ENCODE results near the gene LIMK1.
"Not testable (repeated sequence)": the region's sequence is repeated elsewhere in the genome, so short reads cannot be mapped to it uniquely, and the experiment has no call there.

Gene LIMK1

DNA sequence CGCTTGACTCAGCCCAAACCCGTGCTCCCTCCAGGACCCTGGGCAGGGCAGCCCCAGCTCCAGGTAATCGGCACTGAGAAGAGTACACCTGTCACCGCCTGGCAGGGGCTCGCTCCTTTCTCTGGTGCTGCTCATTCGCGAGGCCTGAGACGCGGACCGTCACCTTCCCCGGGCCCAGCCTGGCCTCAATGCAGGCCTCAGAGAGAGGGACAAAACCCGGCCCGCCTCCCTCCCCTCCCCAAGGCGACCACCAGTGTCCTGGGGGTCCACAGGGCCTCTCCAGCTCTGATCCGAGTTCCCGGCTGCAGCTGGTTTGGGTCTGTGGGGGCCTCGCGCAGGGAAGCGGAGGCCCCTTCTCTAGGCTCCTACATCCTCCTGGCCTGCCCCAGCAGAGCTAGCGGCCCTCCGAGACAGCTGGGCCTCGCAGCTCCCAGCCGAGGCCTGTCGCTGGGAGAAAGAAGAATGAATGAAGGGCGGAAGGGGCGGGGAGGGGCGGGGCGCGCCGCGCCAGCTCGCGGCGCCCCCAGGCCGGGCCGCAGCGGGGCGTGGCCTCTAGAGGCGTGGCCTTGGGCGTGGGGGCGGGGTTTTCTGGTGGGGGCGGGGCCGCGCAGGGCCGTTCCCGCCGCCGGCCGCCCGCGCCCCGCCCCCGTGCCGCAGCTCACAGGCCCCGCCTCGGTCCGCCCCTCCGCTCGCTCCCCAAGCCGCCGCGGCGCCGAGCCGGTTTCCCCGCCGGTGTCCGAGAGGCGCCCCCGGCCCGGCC lies at the start of gene LIMK1:
Gene LIMK1 (plus strand): TSS at position 688 of the 760 bp plus-strand sequence. CDS start 187 bp downstream, outside the sequence.
- DNase-seq (ENCODE audit: low spot score) = peak; percentile 97

GRCh38 chr7:74037609-74038008 lies 46.0 kb upstream of the LIMK1 start:
- no peak for DNase-seq (ENCODE audit: low spot score)

DNA sequence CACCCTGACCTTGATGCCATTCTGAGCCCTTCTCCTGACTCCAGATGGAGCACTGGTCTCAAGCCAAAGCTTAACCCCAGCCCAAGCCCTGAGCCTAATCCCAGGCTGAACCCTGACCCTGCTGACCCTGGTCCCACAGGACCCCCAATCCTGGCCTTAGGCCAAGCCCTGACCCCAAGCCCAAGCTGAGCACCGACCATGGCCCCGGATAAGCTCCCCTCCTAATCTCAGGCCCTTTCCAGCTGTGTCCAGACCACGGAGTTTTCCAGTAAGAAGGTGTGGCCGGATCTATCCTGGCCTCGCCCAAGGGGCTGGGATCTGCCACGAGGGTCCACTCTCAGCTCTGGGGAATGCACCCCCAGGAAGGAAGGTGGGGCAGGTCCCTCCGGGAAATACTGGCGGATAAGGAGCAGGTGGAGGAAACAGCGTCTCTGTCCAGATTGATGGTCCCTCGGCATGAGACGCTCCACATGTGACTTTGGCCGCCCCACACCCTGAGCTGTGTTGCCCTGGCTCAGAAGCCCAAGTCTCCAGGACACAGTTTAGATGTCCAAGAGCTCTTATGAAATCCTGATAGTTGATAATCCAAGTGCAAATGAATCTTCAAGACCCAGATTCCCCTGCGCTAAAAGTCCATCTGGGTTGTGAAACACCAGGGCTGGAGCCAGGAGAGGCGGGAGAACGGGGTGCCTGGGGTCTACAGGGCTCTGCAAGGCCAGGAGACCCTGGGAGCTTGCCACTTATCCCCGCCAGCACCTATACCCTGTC lies 45.2 kb upstream of the LIMK1 start:
- DNase-seq (ENCODE audit: low spot score) = no peak

GRCh38 chr7:74039337-74039736 lies 44.3 kb upstream of the LIMK1 start:
- DNase-seq (ENCODE audit: low spot score) = no peak

- no peak for DNase-seq (ENCODE audit: low spot score)
Observed at GRCh38 chr7:74040101-74040790, 43.4 kb upstream of the LIMK1 start.

- no peak for DNase-seq (ENCODE audit: low spot score)
Observed at GRCh38 chr7:74040791-74041520, 42.6 kb upstream of the LIMK1 start.

GRCh38 chr7:74042746-74043522 lies 40.7 kb upstream of the LIMK1 start:
- no peak for DNase-seq (ENCODE audit: low spot score)

GRCh38 chr7:74043523-74043951 lies 40.1 kb upstream of the LIMK1 start:
- no peak for DNase-seq (ENCODE audit: low spot score)

DNA sequence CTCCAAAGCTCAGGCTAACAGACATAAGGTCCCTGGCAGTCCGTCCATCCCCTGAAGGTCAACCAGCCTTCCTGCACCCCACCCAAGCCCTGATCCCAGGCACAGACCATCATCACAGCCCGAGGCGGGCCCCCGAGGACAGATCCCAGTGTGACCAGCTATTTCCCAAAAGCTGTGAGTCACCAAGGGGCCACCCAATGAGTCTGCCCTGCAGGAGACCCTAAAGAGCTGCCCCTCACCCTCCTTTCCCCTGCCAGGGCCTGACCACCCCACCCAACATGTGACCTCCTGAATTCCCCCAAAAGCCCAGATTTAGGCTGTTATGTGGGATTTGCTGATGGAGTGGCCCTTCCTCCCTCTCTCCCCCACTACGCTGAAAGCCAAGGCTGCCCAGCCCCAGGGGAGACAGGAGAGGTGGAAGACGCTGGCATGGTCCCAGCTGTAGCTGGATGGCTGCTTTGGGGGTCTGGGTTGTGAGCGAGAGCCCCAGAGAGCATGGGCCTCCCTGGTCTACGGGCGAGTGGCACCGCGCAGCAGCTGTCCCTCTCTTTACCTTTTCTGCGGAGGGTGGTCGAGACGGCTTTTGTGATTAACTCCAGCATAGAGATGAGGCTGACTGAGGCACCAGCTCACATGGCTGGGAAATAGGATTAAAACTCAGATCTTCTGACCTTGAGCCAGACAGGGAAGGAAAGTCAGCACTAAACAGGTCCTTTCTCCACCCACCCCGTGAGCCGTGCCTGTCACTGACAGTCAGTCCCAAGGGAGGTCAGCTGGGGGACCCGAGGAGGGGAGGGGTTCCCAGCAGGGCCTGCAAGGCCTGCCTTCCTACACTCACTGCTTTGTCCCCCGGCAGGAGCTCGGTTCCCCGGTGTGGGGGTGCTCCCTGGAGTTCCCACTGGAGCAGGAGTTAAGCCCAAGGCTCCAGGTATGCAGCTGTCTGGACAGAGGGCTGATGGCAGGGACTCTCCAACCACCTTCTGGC lies 38.9 kb upstream of the LIMK1 start:
- DNase-seq (ENCODE audit: low spot score) = no peak

DNA sequence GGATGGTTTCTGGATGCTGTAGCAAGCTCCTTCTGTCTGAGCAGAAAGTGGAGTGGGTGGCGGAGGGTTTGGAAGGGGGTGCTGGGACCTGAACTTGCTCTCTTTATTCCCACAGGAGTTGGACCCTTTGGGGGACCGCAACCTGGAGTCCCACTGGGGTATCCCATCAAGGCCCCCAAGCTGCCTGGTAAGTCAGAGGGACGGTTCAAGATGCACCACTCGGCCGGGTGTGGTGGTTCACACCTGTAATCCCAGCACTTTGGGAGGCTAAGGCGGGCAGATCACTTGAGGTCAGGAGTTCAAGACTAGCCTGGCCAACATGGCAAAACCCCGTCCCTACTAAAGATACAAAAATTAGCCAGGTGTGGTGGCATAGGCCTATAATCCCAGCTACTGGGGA lies 37.0 kb upstream of the LIMK1 start:
- not testable (repeated sequence) for DNase-seq (ENCODE audit: low spot score)

DNA sequence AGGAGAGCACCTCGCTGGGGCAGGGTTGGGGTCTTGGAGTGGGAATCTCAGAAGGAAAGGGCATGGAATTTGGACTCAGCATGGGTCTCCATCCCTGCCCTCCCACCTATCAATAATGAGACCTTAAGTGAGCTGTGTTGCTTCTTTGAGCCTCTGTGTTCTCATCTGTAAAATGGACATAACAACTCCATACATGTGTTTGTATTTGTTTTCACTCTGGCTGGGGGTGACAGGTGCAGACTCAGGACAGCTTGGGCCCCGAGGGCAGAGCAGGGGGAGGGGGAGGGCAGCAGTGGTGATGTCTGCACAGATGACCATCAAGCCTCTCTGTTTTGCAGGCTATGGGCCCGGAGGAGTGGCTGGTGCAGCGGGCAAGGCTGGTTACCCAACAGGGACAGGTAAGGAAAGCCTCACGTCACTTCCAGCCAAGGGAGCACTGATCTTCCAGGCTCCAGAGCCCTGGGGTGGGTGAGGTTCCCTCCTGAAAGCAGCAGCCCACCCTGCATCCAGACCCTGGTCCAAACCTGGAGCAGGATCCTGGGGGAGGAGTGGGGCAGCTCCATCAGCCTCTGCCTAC lies 35.7 kb upstream of the LIMK1 start:
- DNase-seq (ENCODE audit: low spot score) = no peak

DNA sequence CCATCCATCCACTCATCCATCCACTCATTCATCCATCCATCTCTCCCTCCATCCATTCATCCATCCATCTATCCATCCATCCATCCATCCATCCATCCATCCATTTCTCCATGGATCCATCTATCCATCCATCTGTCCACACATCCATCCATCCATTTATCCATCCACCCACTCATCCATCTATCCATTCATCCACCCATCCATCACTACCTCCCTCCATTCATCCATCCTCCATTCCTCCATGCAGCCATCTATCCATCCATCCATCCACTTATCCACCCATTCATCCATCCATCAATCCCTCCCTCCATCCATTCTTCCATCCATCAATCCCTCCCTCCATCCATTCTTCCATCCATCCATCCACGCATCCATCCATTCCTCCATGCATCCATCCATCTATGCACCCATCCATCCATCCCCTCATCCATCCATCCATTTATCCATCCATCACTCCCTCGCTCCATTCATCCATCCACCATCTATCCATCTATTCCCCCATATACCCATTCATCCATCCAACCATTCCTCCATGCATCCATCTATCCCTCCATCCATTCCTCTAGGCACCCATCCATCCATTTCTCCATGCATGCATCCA lies 34.5 kb upstream of the LIMK1 start:
- no peak for DNase-seq (ENCODE audit: low spot score)

DNA sequence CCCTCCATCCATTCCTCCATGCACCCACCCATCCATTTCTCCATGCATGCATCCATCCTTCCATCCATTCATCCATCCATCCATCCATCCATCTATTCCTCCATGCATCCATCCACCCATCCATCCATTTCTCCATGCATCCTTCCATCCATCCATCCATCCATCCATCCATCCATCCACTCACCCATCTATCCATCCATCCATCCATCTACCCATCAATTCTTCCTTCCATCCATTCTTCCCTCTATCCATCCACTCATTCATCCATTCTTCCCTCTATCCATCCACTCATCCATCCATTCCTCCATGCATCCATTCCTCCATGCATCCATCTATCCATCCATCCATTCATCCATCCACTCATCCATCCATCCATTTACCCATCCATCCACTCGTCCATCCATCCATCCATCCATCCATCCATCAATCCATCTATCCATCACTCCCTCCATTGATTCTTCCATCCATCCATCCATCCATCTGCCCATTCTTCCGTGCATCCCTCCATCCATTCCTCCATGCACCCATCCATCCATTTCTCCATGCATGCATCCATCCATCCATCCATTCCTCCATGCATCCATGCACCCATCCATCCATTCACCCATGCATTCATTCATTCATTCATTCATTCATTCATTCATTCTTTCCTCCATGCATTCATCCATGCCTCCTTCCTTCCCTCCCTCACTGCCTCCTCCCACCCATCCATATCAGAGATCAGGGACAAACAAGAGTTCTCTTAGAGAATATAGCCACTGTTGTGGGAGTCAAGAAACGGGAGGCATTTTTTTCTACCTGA lies 33.4 kb upstream of the LIMK1 start:
- no peak for DNase-seq (ENCODE audit: low spot score)

DNA sequence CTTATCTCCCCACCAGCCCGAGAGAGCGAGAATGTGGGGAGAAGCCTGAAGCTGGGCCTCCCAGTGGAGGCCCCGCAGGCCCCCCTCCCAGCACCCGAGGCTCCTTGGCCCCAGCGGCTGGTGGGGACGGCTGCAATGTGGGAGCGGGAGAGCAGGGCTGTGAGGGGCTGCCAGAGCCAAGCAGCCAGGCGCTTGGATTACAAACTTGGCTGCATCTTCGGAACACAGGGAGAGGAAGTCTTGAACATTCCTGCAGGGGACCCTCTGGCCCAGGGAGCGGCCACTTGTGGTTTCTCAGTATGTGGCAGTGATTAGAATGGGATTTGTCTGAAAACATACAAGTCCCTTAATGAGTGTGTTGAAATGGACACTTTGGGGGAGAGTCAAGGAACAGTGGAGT lies 32.4 kb upstream of the LIMK1 start:
- DNase-seq (ENCODE audit: low spot score) = no peak

- DNase-seq (ENCODE audit: low spot score) = no peak
Observed at GRCh38 chr7:74051629-74052410, 31.8 kb upstream of the LIMK1 start.

DNA sequence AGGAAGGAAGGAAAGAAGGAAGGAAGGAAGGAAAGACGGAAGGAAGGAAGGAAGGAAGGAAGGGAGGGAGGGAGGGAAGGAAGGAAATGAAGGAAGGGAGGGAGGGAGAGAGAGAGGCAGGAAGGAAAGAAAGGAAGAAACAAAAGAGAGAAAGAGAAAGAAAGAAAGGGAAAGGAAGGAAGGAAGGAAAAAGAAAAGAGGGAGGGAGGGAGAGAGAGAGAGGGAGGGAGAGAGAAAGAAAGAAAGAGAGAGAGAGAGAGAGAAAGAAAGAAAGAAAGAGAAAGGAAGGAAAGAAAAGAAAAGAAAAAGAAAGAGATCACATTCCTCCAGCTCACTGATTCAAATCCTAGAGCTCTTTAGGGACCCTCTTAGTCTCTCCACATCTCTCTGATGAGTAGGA lies 31.0 kb upstream of the LIMK1 start:
- DNase-seq (ENCODE audit: low spot score) = no peak

- DNase-seq (ENCODE audit: low spot score) = no peak
Observed at GRCh38 chr7:74053589-74054186, 29.9 kb upstream of the LIMK1 start.
